GM23338 (cell line): ENCODE results near the gene NDST1. TPM values are rescaled to one million over a fixed set of nuclear protein-coding genes. Genes with fewer than 3 reads are reported as not detected.

ENCODE experiments used
- ATAC-seq: fragments of 200-7000 bp; cut with Tn5 transposase; 3 replicates; pipeline ENCODE4 v1.9.1; 2020
- DNase-seq: peaks from one replicate; pipeline ENCODE4 v3.0.0-alpha.2; 2015; ENCODE audit warnings: low spot score
- H2AFZ ChIP-seq: fragments of 200-600 bp; sonication (generic); 2 replicates; pipeline ENCODE4 v1.8.0; 2016; ENCODE audit warnings: antibody characterized with exemption, mild to moderate bottlenecking, moderate library complexity
- H3F3A ChIP-seq: fragments of 200-600 bp; sonication (generic); replicated peaks from 2 replicates; pipeline ENCODE4 v1.8.0; 2017; ENCODE audit warnings: antibody characterized with exemption, mixed run types, low read depth
- H3K27ac ChIP-seq: fragments of 200-600 bp; sonication (generic); 2 replicates; pipeline ENCODE4 v1.6.1; 2016; ENCODE audit warnings: low read depth
- H3K27me3 ChIP-seq: fragments of 200-600 bp; sonication (generic); 2 replicates; pipeline ENCODE4 v1.8.0; 2016; ENCODE audit warnings: mild to moderate bottlenecking, mixed run types, moderate library complexity; ENCODE audit not compliant: insufficient read depth
- H3K36me3 ChIP-seq: fragments of 200-600 bp; sonication (generic); 2 replicates; pipeline ENCODE4 v1.8.0; 2016; ENCODE audit warnings: mild to moderate bottlenecking; ENCODE audit not compliant: insufficient read depth
- H3K4me1 ChIP-seq: fragments of 200-600 bp; sonication (generic); 2 replicates; pipeline ENCODE4 v1.8.0; 2016; ENCODE audit warnings: mild to moderate bottlenecking, moderate library complexity; ENCODE audit not compliant: insufficient read depth
- H3K4me2 ChIP-seq: fragments of 200-600 bp; sonication (generic); 2 replicates; pipeline ENCODE4 v1.7.1; 2017; ENCODE audit warnings: mixed run types
- H3K4me3 ChIP-seq: fragments of 200-600 bp; sonication (generic); 2 replicates; pipeline ENCODE4 v1.6.1; 2016; ENCODE audit warnings: mixed run types
- H3K79me2 ChIP-seq: fragments of 200-600 bp; sonication (generic); replicated peaks from 2 replicates; pipeline ENCODE4 v1.8.0; 2017; ENCODE audit warnings: mild to moderate bottlenecking; ENCODE audit not compliant: insufficient read depth
- H3K9me2 ChIP-seq: fragments of 200-600 bp; sonication (generic); 2 replicates; pipeline ENCODE4 v1.8.0; 2017; ENCODE audit not compliant: insufficient read depth
- H4K20me1 ChIP-seq: fragments of 200-600 bp; sonication (generic); replicated peaks from 2 replicates; pipeline ENCODE4 v1.8.0; 2017; ENCODE audit warnings: mild to moderate bottlenecking; ENCODE audit not compliant: insufficient read depth
- H3K27ac Mint-ChIP-seq: 2 replicates; pipeline ENCODE4 v1.8.0; 2020; ENCODE audit warnings: inconsistent platforms, mild to moderate bottlenecking, moderate library complexity, mixed read lengths
- H3K27me3 Mint-ChIP-seq: 3 replicates; pipeline ENCODE4 v1.8.0; 2022; ENCODE audit warnings: low read depth, mild to moderate bottlenecking, moderate library complexity, mixed read lengths, inconsistent platforms; ENCODE audit not compliant: insufficient read depth, poor library complexity
- H3K36me3 Mint-ChIP-seq: 3 replicates; pipeline ENCODE4 v1.8.0; 2021; ENCODE audit warnings: low read depth, mild to moderate bottlenecking, inconsistent platforms, moderate library complexity, mixed read lengths
- H3K4me1 Mint-ChIP-seq: 3 replicates; pipeline ENCODE4 v1.8.0; 2020; ENCODE audit warnings: mild to moderate bottlenecking, inconsistent platforms, mixed read lengths
- H3K4me3 Mint-ChIP-seq: 3 replicates; pipeline ENCODE4 v1.8.0; 2021; ENCODE audit warnings: moderate library complexity, mild to moderate bottlenecking, inconsistent platforms, mixed read lengths
- H3K9me3 Mint-ChIP-seq: 3 replicates; pipeline ENCODE4 v1.8.0; 2020; ENCODE audit warnings: moderate library complexity, mild to moderate bottlenecking, inconsistent platforms, mixed read lengths
- CREB1 ChIP-seq: fragments of 250-450 bp; sonication (Bioruptor Pico); IDR thresholded peaks from 2 replicates; pipeline ENCODE4 v1.5.0; 2020; ENCODE audit warnings: low read depth, mild to moderate bottlenecking, moderate library complexity
- EZH2 ChIP-seq: fragments of 200-600 bp; sonication (generic); IDR thresholded peaks from one replicate; pipeline ENCODE4 v1.8.0; 2017; ENCODE audit warnings: antibody characterized with exemption, mild to moderate bottlenecking, low read depth; ENCODE audit not compliant: unreplicated experiment
- EZH2phosphoT487 ChIP-seq: fragments of 200-600 bp; sonication (generic); IDR thresholded peaks from one replicate; pipeline ENCODE4 v1.8.1; 2018; ENCODE audit warnings: antibody characterized with exemption; ENCODE audit not compliant: unreplicated experiment
- NANOG ChIP-seq: IDR thresholded peaks from 2 replicates; pipeline ENCODE4 v1.6.1; 2016; ENCODE audit warnings: antibody characterized with exemption, borderline replicate concordance
- REST ChIP-seq: IDR thresholded peaks from one replicate; pipeline ENCODE4 v1.6.1; 2018; ENCODE audit warnings: antibody characterized with exemption; ENCODE audit not compliant: unreplicated experiment
- ZNF114 ChIP-seq: fragments of 250-450 bp; sonication (Bioruptor Pico); IDR thresholded peaks from 2 replicates; pipeline ENCODE4 v1.5.0; 2020; ENCODE audit warnings: mild to moderate bottlenecking, moderate library complexity
- ZNF462 ChIP-seq: fragments of 250-450 bp; sonication (Bioruptor Pico); IDR thresholded peaks from 2 replicates; pipeline ENCODE4 v1.5.0; 2020; ENCODE audit warnings: mild to moderate bottlenecking, moderate library complexity
- polyA plus RNA-seq: library from polyadenylated mRNA; unstranded; fragments of >200 nt; fragmentation: Nextera tagmentation; extraction: Ambion mirVana; gene quantifications from 2 replicates; pipeline ENCODE4 v1.2.1, GENCODE V29; 2016
- total RNA-seq: library from RNA; depleted of rRNA; stranded (reverse); fragments of >200 nt; shearing (Covaris generic); gene quantifications from 2 replicates; pipeline ENCODE4 v1.2.3, GENCODE V29; 2014
- TF ChIP-seq, protein P1 (sequence below): IDR thresholded peaks from 2 replicates; pipeline ENCODE4 v1.6.1; 2016; ENCODE audit warnings: antibody characterized with exemption

NDST1 gene
- total and polyA plus RNA-seq, 2 experiments from 2014 or later: 7.3 to 85.0 TPM

- no peak for ATAC-seq
- H4K20me1 ChIP-seq: 0 out of 2 replicates have a peak, but pooled peaks cover 2% of the 10 kb centered on the region
- Mint-ChIP-seq H3K27me3 (peaks cover 12% of the 10 kb centered on the region), H3K27ac (no peak overlapping the region), H3K36me3 (peaks cover 57% of the 10 kb centered on the region), H3K4me3 (no peak overlapping the region), H3K9me3 (no peaks in the 10 kb centered on the region), H3K4me1 (no peaks in the 10 kb centered on the region)
- no peak overlapping the region for H3K27ac ChIP-seq
- no peaks in the 10 kb centered on the region for H3F3A ChIP-seq
- no peak overlapping the region for H3K4me3 ChIP-seq
- no peaks in the 10 kb centered on the region for H3K4me1 ChIP-seq
- no peaks in the 10 kb centered on the region for H3K27me3 ChIP-seq
- H3K36me3 ChIP-seq: peaks cover 18% of the 10 kb centered on the region
- H2AFZ ChIP-seq: no peak overlapping the region
- H3K9me2 ChIP-seq: no peaks in the 10 kb centered on the region
- TF ChIP-seq NANOG (no peak), ZNF114 (CRISPR knock-in tag) (no peak), REST (no peak), CREB1 (CRISPR knock-in tag) (no peak), EZH2phosphoT487 (no peak), EZH2 (no peak), ZNF462 (CRISPR knock-in tag) (no peak)
- TF ChIP-seq, protein P1, sequence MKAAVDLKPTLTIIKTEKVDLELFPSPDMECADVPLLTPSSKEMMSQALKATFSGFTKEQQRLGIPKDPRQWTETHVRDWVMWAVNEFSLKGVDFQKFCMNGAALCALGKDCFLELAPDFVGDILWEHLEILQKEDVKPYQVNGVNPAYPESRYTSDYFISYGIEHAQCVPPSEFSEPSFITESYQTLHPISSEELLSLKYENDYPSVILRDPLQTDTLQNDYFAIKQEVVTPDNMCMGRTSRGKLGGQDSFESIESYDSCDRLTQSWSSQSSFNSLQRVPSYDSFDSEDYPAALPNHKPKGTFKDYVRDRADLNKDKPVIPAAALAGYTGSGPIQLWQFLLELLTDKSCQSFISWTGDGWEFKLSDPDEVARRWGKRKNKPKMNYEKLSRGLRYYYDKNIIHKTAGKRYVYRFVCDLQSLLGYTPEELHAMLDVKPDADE: no peak
- H3K79me2 ChIP-seq: no peaks in the 10 kb centered on the region
- no peak for DNase-seq
- H3K4me2 ChIP-seq: no peak overlapping the region
Observed at GRCh38 chr5:150550286-150550685, 42.4 kb downstream of the NDST1 start.
